Measurements from ENCODE around the gene ACO2. TPM values are rescaled to one million over a fixed set of nuclear protein-coding genes. Genes with fewer than 3 reads are reported as not detected.

Gene ACO2
- total and polyA plus RNA-seq, 10 of the 15 experiments (the other 5 are each of a cell fraction or from before 2014, with no cell fraction given) = 21.4 to 214 (median 88.5) TPM

GRCh38 chr22:41445129-41446056, 23.5 kb upstream of the ACO2 start:
- peaks cover 0 to 9% of the 10 kb centered on the region in 2 experiments; a peak in 1 of 4 replicates for H3K36me3 ChIP-seq (ENCODE audit: control insufficient read depth in 2 of 2, insufficient read depth in 2 of 2, low read length in 1 of 2)
- DNase-seq (ENCODE audit: low read depth, low spot score) = no peak
- peak overlapping the region; percentile 88 for H3K9ac ChIP-seq (ENCODE audit: control insufficient read depth, insufficient read depth, low read length)
- ATAC-seq = no peak
- H3K4me1 ChIP-seq (ENCODE audit: control insufficient read depth, insufficient read depth, low read length) = peaks cover 4% of the 10 kb centered on the region; the same call in 1 of the 2 replicates
- WGBS (ENCODE audit: insufficient coverage, insufficient replicate concordance, low lambda C conversion rate, missing lambda C conversion rate) = under 1% methylated on average over 22 of the region's 22 CpGs
- TF ChIP-seq CHD2 (IDR thresholded peaks at IDR 0.05; ENCODE audit: borderline replicate concordance, low read depth, low read length) = no peak
- 0 out of 2 replicates have a peak, but pooled peaks have one; percentile 13 for TF ChIP-seq SIN3A (IDR thresholded peaks at IDR 0.05; ENCODE audit: low read depth, low read length)
- no peak for TF ChIP-seq ZNF24 (IDR thresholded peaks at IDR 0.05)
- TF ChIP-seq IKZF2 (IDR thresholded peaks at IDR 0.05) = peak in 1 of 2 experiments; percentile 48; a peak in 1 of 4 replicates
- no peak for TF ChIP-seq ATF3 (IDR thresholded peaks at IDR 0.05; ENCODE audit: borderline replicate concordance, extremely low read depth, low read depth, low read length)
- peak; percentile 8; the same call in 1 of the 2 replicates for TF ChIP-seq EED (IDR thresholded peaks at IDR 0.05; ENCODE audit: low read depth)
- no peak for TF ChIP-seq MXI1 (IDR thresholded peaks at IDR 0.05; ENCODE audit: low read depth, low read length)
- H3K9me3 ChIP-seq (replicated peaks; ENCODE audit: control insufficient read depth, insufficient read depth, low read length) = no peaks in the 10 kb centered on the region
- H3K4me3 ChIP-seq = peak overlapping the region; percentile 86
- ChIA-PET RAD21 (ENCODE audit: unreplicated experiment) (interaction anchor here (0.6 to 2.8 kb wide), 14 partner anchors 23 to 1322 kb away, joined by 3 to 22 read pairs (median 6); partner anchors contain the start of genes ACO2, PHF5A and TEF), POLR2A (interaction anchor here (0.5 to 6.3 kb wide), 18 partner anchors 9 to 222 kb away, joined by 3 to 122 read pairs (median 5); partner anchors contain the start of genes ACO2, DESI1, PHF5A and PMM1), SMC1A (ENCODE audit: uncharacterized antibody, unreplicated experiment) (interaction anchor here (0.7 to 3.8 kb wide), 12 partner anchors 18 to 101 kb away, joined by 3 to 18 read pairs (median 4); partner anchors contain the start of genes ACO2 and PHF5A), CTCF (interaction anchor here (0.6 to 4.3 kb wide), 10 partner anchors 8 to 159 kb away, joined by 3 to 26 read pairs (median 4); partner anchors contain the start of genes ACO2, PHF5A and RANGAP1)
- peaks cover 66% of the 10 kb centered on the region for H3K79me2 ChIP-seq (ENCODE audit: control insufficient read depth, insufficient read depth, low read length)
- H3K27ac ChIP-seq (ENCODE audit: control insufficient read depth, insufficient read depth) = peak overlapping the region; percentile 88
- H3K27me3 ChIP-seq (replicated peaks in 1 of 2; ENCODE audit: control insufficient read depth in 2 of 2, insufficient read depth in 2 of 2, low read length in 1 of 2) = no peaks in the 10 kb centered on the region
- BruUV-seq (replicated peaks) = no TSS peak
- H3K4me2 ChIP-seq (ENCODE audit: control insufficient read depth, insufficient read depth) = peak overlapping the region; percentile 92
- FAIRE-seq = no peak
- H2AFZ ChIP-seq (ENCODE audit: control insufficient read depth, low read depth, low read length) = peak overlapping the region; percentile 85; the same call in 1 of the 2 replicates
- intact Hi-C loops (cut with micrococcal nuclease; ENCODE audit: unreplicated experiment) (loop anchor here (2.0 to 5.0 kb wide), 2 partner anchors 41 to 57 kb away; no protein-coding TSS in a partner anchor), in situ Hi-C loops (cut with MboI) (no loop called here)
- 0 out of 2 replicates have a peak, but pooled peaks cover 4% of the 10 kb centered on the region for H4K20me1 ChIP-seq (ENCODE audit: control insufficient read depth, insufficient read depth)

Data from GM12878 (cell line).